ENCODE results near the gene HHATL.

GRCh38 chr3:42666022-42666421 is 36.6 kb downstream of the HHATL start:
- no peak for TF ChIP-seq CTCF (IDR thresholded peaks at IDR 0.05)
- TF ChIP-seq POLR2A (IDR thresholded peaks at IDR 0.05): no peak

Measured in uterus (tissue), 2 donors.